Sigmoid colon (tissue), 7 donors: ENCODE measurements around the gene ERFL. TPM values are rescaled to one million over a fixed set of nuclear protein-coding genes. Genes with fewer than 3 reads are reported as not detected.
A peak's percentile ranks its signal among the peaks of the same experiment; 100 is the strongest.

Source experiments
- DNase-seq: peaks from one replicate; pipeline ENCODE4 v3.0.0-alpha.2; 2019
- H3K27ac ChIP-seq, 4 donors: fragments of 200-600 bp; sonication (generic); one replicate each; pipeline ENCODE4 v1.5.1; 2016 to 2019; ENCODE audit warnings: mild to moderate bottlenecking in 1 of 4
- H3K27me3 ChIP-seq, 3 donors: fragments of 200-600 bp; sonication (generic); one replicate each; pipeline ENCODE4 v1.5.1; 2019; ENCODE audit warnings: mild to moderate bottlenecking in 1 of 3
- H3K36me3 ChIP-seq, 4 donors: fragments of 200-600 bp; sonication (generic); one replicate each; pipeline ENCODE4 v1.5.1; 2016 to 2019
- H3K4me1 ChIP-seq, 4 donors: fragments of 200-600 bp; sonication (generic); one replicate each; pipeline ENCODE4 v1.5.1; 2017 to 2019
- H3K4me3 ChIP-seq, 4 donors: fragments of 200-600 bp; sonication (generic); one replicate each; pipeline ENCODE4 v1.5.1; 2017 to 2019; ENCODE audit warnings: mild to moderate bottlenecking in 2 of 4, moderate library complexity in 1 of 4
- H3K9me3 ChIP-seq, 4 donors: fragments of 200-600 bp in 3 of 4; sonication (generic) in 3 of 4; one replicate each; pipeline versions ENCODE4 v1.5.1 to v1.6.1; 2013 to 2019
- EP300 ChIP-seq, 4 donors: sonication (generic); formaldehyde crosslinking; IDR thresholded peaks; one replicate each; pipeline ENCODE4 v1.6.1; 2017; ENCODE audit warnings: antibody characterized with exemption in 4 of 4
- POLR2A ChIP-seq, 2 donors: fragments of 450-650 bp; IDR thresholded peaks; one replicate each; pipeline ENCODE4 v1.6.1; 2016; ENCODE audit warnings: antibody characterized with exemption in 2 of 2, mild to moderate bottlenecking in 2 of 2, moderate library complexity in 2 of 2
- POLR2AphosphoS5 ChIP-seq, 4 donors: sonication (generic); formaldehyde crosslinking; IDR thresholded peaks; one replicate each; pipeline ENCODE4 v1.6.1; 2017; ENCODE audit warnings: antibody characterized with exemption in 4 of 4
- WGBS, 2 donors: extraction: QIAGEN DNeasy Blood & Tissue Kit; methylation state at CpG; one replicate each; pipeline ENCODE4 v1.1.7; 2013; 5-methylcytosine and 5-hydroxymethylcytosine counted together
- intact Hi-C: fragments of 100-400 bp; cut with DNase I; formaldehyde crosslinking; loops from one replicate; pipeline ENCODE4 v1.15.1; 2023
- polyA plus RNA-seq, 3 donors: library from polyadenylated mRNA; stranded (reverse); fragments of 200-250 nt; gene quantifications; one replicate each; pipeline ENCODE4 v1.2.3, GENCODE V29; 2013
- total RNA-seq, 4 donors: library from RNA; depleted of rRNA; stranded (reverse); fragments of >200 nt; gene quantifications; one replicate each; pipeline ENCODE4 v1.1.0, GENCODE V29; 2016
- TF ChIP-seq, protein P1 (sequence below), 4 experiments: fragments of 450-650 bp in 3 of 4; fragments of 200-600 bp in 1 of 4; IDR thresholded peaks; one replicate each; pipeline ENCODE4 v1.5.1; 2016 to 2019; ENCODE audit warnings: antibody characterized with exemption in 4 of 4, mild to moderate bottlenecking in 3 of 4, moderate library complexity in 2 of 4
- donor health status: healthy with polysubstance abuse.
- donor health status: Bipolar disorder and iron deficiency.
- donor health status: healthy.

The ERFL gene
- total and polyA plus RNA-seq, 7 donors = 1.3 TPM; not detected in 6

DNA sequence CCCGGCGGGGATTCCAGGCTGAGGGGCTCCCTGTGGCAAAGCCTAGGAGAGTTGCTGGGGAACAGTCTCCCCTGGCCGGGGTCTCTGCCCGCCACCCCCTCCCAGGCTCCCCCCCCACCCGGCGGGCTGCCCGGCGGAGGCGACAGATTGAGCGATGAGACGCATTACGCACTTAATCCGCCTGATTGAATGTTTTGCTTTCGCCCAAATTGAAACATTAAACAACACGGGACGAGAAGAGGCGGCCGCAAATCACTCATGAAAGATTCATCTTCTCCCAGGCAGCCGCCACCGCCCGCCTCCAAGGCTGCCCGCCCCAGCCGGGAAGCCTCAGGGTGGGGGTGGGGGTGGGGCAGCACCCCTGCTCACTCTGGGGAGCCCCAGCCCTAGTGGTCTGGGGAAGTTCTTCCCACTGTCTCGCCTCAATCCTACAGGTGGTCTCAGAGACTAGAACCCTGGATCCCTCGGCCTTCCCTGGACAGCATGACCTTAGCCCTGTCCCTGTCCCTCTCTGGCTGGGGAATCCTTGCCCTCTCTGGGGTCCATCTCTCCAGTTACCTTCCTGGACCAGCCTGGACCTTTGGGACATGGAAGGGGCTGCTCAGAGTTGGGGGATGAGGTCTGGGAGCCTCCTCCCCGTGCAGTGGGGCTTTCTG lies 7.6 kb upstream of the ERFL start:
- no peaks in the 10 kb centered on the region for H3K9me3 ChIP-seq
- H3K36me3 ChIP-seq = no peaks in the 10 kb centered on the region
- intact Hi-C loops = no loop called here
- no peak overlapping the region for H3K4me3 ChIP-seq
- no peak for TF ChIP-seq POLR2AphosphoS5 (IDR thresholded peaks at IDR 0.05)
- TF ChIP-seq EP300 (IDR thresholded peaks at IDR 0.05) = no peak
- TF ChIP-seq, protein P1, sequence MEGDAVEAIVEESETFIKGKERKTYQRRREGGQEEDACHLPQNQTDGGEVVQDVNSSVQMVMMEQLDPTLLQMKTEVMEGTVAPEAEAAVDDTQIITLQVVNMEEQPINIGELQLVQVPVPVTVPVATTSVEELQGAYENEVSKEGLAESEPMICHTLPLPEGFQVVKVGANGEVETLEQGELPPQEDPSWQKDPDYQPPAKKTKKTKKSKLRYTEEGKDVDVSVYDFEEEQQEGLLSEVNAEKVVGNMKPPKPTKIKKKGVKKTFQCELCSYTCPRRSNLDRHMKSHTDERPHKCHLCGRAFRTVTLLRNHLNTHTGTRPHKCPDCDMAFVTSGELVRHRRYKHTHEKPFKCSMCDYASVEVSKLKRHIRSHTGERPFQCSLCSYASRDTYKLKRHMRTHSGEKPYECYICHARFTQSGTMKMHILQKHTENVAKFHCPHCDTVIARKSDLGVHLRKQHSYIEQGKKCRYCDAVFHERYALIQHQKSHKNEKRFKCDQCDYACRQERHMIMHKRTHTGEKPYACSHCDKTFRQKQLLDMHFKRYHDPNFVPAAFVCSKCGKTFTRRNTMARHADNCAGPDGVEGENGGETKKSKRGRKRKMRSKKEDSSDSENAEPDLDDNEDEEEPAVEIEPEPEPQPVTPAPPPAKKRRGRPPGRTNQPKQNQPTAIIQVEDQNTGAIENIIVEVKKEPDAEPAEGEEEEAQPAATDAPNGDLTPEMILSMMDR (IDR thresholded peaks at IDR 0.05) = no peak
- no peak for TF ChIP-seq POLR2A (IDR thresholded peaks at IDR 0.05)
- H3K4me1 ChIP-seq = peaks cover 0 to 17% (median 14%) of the 10 kb centered on the region in 4 donors
- WGBS, 2 donors = 24 to 38% methylated on average over 26 of the region's 26 CpGs
- H3K27me3 ChIP-seq = peaks cover 31 to 93% (median 67%) of the 10 kb centered on the region in 3 donors
- no peak for DNase-seq
- H3K27ac ChIP-seq = no peak overlapping the region

DNA sequence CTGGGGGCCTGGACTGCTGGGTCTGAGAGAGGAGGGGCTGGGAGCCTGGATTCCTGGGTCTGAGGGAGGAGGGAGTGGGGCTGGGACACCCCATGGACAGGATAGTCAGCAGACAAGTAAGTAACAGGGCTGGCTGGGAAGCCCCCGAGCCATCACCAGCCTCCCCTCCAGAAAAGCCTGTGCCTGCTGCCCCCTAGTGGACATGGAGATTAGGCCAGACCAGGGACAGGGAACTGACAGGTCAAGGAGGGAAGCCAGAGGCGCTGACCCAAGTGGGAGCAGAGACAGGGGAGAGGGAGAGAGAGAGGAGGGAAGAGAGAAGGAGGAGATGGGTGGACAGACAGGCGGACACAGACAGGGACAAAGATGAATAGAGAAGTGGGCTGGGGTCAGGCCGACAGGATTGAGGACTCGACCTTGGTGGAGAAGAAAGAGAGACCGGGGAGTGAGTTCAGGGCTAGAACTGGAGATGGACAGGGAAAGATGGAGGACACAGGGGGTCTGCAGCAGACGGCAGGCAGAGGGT lies 6.7 kb upstream of the ERFL start:
- 21 to 35% methylated on average over 7 of the region's 7 CpGs for WGBS, 2 donors
- peak; percentile 75 for DNase-seq
- intact Hi-C loops = no loop called here
- H3K27ac ChIP-seq = no peak overlapping the region
- no peak for TF ChIP-seq EP300 (IDR thresholded peaks at IDR 0.05)
- TF ChIP-seq, protein P1 (IDR thresholded peaks at IDR 0.05) = peak; percentile 18 to 82 (median 74)
- H3K4me1 ChIP-seq = peaks cover 0 to 8% (median 4%) of the 10 kb centered on the region in 4 donors
- H3K27me3 ChIP-seq = peaks cover 29 to 93% (median 67%) of the 10 kb centered on the region in 3 donors
- H3K4me3 ChIP-seq = no peak overlapping the region
- no peaks in the 10 kb centered on the region for H3K9me3 ChIP-seq
- no peaks in the 10 kb centered on the region for H3K36me3 ChIP-seq

DNA sequence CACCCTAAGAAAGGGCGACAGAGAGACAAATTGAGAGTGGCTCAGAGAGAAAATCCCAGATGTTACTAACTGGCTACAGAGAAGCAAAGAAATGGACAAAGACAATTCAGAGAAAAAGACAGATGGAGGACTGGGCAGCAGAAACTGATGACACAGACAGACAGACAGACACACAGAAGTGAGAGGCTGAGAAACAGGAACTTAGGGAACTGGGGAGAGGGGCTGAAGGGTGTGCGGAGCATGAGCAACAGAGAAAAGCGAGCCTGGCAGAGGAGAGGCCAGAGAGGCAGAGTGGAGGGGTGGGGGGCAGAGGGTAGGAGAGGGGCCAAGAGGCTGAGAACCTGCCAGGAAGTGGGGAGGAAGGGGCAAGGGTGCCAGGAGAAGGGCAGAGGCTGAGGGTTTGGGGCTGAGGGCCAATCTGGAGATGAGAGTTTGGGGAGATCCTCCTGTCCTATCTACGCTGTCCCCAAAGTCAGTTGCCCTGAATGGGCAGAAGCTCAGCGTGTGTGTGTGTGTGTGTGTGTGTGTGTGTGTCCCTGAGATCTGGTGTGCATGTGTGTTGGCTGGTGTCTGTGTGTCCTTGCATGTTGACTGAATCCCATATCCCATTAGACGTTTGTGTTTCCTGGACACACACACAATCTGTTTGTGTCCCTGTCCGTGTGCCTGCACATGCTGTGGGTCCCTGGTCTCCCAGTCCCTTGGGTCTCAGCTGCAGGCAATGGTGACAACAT lies 5.6 kb upstream of the ERFL start:
- Histone ChIP-seq H3K36me3 (no peaks in the 10 kb centered on the region), H3K4me3 (no peak overlapping the region), H3K9me3 (no peaks in the 10 kb centered on the region), H3K27me3 (peaks cover 34 to 94% (median 70%) of the 10 kb centered on the region in 3 donors), H3K4me1 (peaks cover 0 to 10% (median 8%) of the 10 kb centered on the region in 4 donors), H3K27ac (no peak overlapping the region)
- no peak for DNase-seq
- TF ChIP-seq, protein P1 (IDR thresholded peaks at IDR 0.05) = no peak
- WGBS, 2 donors = 68 to 82% methylated on average over 7 of the region's 7 CpGs
- intact Hi-C loops = no loop called here

DNA sequence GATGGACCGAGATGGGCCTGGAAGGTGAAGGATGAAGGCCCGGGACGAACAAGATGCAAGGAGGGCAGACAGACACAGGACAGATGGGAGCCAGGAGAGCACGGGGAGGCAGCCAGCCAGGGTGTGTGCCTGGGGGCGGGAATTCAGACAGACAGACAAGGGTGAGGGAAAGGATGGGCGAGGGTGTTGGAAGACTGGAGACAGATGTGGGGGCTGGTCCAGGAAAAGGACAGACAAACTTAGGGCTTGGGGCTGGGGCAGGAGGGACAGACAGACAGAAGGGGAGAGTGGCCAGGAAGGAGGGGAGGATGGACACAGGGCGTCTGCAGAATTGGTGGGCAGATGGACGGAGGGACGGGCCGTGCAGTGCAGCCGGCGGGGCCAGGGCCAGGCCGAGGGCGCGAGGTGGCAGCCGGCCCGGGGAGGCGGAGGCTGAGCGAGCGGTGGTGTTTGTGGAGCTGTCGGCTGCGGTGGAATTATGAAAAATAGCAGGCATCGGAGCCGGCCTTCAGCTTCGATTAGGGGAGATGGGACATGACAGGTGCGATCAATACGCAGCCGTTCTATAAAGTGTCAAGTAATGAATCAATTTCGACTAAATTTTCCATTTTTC lies 4.6 kb upstream of the ERFL start:
- H3K36me3 ChIP-seq = no peaks in the 10 kb centered on the region
- WGBS, 2 donors = 71 to 76% methylated on average over 29 of the region's 29 CpGs
- DNase-seq = no peak
- TF ChIP-seq, protein P1 (IDR thresholded peaks at IDR 0.05) = no peak
- TF ChIP-seq EP300 (IDR thresholded peaks at IDR 0.05) (no peak), POLR2AphosphoS5 (IDR thresholded peaks at IDR 0.05) (no peak), POLR2A (IDR thresholded peaks at IDR 0.05) (no peak)
- H3K9me3 ChIP-seq = no peaks in the 10 kb centered on the region
- intact Hi-C loops = no loop called here
- no peak overlapping the region for H3K4me3 ChIP-seq
- H3K27ac ChIP-seq = no peak overlapping the region
- H3K27me3 ChIP-seq = peaks cover 45 to 100% (median 79%) of the 10 kb centered on the region in 3 donors
- H3K4me1 ChIP-seq = peaks cover 0 to 21% (median 18%) of the 10 kb centered on the region in 4 donors
